NCI-H82 (cell line): ENCODE measurements around the gene CNTNAP5.

ENCODE experiments used
- DNase-seq: peaks from one replicate; lab custom pipeline; 2025; lab: John Stamatoyannopoulos, UW

The CNTNAP5 gene

DNA sequence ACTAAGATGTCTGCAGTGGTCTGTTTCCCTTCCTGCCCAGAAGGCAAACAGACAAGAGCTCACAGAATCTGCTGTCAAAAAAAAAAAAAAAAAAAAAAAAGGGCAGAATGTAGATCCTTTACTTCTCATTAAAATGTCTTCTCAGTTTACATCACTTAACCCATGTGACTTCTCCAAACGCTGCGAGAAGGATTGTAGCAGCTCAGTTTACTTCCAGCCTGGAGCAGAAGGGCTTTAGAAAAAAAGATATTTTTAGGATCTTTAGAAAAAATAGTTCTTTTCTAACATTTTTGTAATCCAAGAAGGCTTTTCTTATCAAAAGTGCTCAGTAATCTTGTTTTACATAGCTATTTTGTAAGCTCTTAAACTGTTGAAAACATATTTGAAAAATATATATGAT, 425.4 kb downstream of the CNTNAP5 start:
- DNase-seq, result no peak

DNA sequence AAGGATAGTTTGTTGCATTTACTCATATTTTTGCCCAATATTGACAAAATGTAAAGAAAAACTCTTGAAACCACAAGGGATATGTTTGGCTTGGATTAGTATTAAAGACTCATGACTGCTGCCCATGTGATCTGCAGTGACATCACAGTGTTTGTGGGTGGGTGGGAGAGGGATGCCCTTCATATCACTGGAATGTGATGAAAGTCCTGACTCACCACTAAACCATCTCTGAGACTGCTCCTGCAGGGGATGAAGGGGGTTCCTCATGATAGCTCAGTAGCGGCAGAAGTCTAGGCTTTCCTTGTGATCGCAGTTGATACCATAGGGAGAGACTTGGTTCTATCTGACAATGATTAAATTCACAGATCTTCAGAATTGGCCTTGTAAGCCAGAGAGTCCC, 451.2 kb downstream of the CNTNAP5 start:
- DNase-seq, result no peak

DNA sequence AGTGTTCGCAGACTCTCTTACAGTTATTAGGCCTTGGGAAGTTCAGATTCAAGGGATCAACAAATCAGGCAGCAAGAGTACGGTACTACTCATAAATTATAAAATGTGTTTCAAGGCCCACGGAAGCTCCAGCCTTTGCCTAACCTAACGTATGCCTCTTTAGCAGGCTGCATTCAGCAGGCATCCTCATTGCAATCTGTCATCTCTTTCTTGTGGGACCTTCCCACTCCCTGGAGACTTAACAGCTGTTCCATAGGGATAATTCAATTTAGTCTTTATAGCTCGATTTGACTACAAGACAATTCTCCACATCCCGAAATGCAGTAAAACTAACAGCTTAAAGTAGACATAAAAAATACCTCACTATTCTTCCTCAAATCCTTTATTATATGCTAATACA, 453.7 kb downstream of the CNTNAP5 start:
- DNase-seq, result peak; percentile 88

GRCh38 chr2:124480958-124481357, 455.9 kb downstream of the CNTNAP5 start:
- DNase-seq, result peak; percentile 87

DNA sequence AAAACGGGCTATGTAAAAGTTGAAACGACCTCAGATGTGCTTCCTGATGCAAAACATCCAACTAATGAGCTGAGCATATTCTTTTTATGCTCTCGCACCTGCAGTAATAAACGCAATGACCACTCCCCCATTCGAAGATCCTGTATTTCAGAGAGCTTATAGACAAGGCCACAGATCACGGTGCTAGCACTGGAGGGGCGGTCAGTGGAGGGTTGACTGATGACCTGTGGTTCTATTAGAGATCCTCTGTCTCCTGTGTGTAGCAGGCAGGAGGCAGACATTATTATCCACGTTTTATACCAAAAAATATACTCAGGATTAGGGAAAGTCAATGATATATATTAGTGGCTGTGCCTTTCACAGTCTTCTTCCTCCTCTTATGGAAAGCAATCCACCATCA, 457.0 kb downstream of the CNTNAP5 start:
- DNase-seq, result no peak

- no peak for DNase-seq
Observed at GRCh38 chr2:124482551-124482950, 457.5 kb downstream of the CNTNAP5 start.

DNA sequence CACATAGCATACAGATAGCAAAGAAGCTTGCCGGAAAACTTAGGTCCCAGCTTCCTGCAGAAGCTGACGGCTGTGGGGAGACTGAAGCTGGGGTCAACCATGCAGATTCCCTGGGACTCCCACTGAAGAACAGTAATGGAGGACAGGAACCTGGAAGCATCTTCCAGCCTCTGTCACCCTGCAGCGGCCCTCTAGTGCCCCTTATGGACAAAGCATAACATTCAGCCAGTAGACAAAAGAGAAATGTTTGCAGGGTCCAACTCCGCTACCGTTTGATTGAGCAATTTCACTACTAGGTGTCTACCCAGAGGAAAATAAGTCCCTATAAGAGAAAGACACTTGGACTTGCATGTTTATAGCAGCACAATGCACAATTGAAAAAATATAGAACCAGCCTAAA, 460.6 kb downstream of the CNTNAP5 start:
- DNase-seq, result no peak

DNA sequence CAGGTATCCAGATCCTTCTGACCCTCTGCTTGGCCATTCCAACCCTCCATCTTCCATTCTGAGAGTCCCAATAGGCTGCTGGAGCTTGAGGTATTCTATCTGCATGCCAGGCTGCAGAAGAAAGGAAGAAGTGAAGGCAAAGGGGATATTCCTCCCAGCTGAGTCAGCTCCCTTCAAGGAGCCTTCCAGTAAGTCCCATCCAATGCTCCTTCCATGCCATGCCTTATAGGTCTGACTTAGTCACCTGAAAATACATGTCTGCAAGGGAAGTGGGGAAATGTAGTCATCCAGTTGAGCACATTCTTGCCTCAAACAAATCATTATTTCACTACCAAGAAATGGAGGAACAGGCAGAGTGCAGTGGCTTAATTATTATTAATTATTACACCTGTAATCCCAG, 464.6 kb downstream of the CNTNAP5 start:
- DNase-seq, result no peak

DNA sequence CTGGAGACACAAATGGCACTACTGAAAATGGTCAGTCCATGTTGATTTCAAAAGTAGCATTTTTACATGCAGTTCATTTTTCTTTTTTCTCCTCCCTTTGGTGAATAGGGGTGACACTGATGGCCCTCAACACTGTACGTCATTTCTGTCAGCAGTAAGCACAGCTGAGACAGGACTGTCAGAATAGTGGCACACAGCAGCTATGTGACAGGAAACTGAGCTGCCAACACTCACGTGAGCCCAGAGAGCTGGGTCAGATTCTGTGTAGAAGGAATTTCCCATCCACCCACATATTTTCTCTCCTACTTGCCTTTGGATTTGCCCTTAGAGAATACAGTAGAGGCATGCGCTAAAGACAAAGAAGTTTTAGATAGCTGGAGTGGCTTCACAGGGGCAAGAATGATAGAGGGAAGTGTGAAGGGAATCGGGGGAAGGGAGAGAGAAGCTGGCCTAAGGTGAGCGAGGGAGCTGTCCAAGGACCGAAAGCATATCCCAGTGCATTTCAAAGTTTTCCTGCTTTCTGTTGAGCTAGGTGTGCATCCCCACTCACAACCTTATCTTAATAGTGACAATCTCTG, 476.6 kb downstream of the CNTNAP5 start:
- no peak for DNase-seq

GRCh38 chr2:124514236-124514635, 489.1 kb downstream of the CNTNAP5 start:
- no peak for DNase-seq

DNA sequence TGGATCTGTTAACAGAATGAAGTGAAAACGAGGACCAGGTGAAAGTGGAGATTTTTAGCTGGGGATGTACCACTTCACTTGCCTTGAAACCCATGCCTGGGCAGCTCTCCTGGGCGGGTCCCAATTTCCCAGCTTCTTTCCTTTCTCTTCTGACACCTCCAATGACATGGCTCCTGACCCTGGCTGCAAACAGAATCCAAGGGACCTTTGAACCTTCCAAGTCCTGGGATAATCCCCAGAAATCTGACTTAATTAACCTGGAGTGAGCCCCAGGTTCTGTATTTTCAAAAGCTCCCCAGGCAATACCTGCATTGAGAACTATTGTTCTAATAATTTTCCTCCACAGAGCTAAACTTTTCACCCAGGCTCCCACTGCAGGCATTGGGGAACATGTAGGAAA, 495.9 kb downstream of the CNTNAP5 start:
- DNase-seq, result no peak

DNA sequence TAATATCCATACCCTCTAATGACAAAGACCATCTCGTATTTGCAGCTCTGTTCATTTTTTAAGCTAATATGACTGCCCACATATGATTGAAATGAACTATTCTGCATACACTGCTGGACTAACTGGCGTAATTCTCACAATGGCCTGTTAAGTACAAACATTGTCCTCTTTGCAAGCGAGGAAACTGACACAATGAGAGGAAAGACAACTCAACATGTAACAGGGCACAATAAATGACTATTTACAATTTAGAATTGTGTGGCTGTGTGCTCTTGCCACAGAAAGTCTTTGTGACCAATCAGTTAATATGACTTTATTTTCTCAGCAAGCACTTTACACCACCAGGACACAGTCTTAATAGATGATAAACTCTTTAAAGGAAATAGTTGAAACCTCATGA, 498.0 kb downstream of the CNTNAP5 start:
- DNase-seq, result no peak

- no peak for DNase-seq
Observed at GRCh38 chr2:124524155-124524915, 499.2 kb downstream of the CNTNAP5 start.

GRCh38 chr2:124526221-124526620, 501.1 kb downstream of the CNTNAP5 start:
- no peak for DNase-seq

DNA sequence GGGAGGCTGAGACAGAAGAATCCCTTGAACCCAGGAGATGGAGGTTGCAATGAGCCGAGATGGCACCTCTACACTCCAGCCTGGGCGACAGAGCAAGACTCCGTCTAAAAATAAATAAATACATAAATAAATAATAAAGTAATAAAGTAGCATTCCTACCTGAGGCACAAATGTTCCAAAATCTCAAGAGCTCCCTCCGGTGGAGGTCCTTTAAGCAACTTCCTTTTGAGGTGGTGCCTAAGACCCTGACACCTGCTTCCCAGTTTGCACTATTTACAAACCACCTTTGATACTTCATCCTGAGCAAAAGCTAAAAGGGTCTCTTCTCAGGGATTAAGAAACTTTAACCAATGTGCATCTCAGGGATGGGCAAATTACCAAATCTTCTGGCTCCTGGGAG, 505.1 kb downstream of the CNTNAP5 start:
- DNase-seq, result peak; percentile 20

GRCh38 chr2:124533226-124533954, 508.3 kb downstream of the CNTNAP5 start:
- no peak for DNase-seq

DNA sequence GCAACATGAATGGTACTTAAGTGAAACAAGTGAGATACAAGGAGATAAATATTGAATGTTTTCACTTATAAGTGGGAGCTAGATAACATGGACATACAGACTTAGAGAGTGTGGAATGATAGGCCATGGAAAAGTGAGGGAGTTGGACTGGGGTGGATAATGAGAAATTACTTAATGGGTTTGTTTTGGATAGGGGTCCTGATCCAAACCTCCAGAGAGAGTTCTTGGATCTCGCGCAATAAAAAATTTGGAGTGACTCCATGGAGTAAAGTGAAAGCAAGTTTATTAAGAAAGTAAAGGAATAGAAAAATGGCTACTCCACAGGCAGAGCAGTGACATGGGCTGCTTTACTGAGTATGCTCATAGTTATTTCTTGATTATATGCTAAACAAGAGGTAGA, 508.9 kb downstream of the CNTNAP5 start:
- no peak for DNase-seq

DNA sequence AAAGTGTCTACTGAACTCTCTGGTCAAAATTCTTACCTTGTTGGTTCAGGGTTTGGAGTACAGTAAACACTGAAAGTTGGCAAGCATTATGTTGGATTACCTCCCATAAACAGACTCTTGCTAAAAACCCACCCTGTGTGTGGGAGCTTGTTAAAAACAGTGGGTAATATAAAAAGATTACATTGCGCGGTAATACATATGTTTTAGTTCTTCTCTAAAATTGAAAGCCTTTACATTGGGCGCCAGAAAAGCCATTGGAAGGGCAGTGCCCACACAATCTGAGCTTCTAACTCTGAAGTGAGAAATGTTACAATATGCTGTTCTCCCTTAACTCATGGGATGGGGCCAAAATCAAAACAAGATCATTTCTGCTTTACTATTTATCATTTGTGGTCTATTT, 510.7 kb downstream of the CNTNAP5 start:
- DNase-seq, result no peak

DNA sequence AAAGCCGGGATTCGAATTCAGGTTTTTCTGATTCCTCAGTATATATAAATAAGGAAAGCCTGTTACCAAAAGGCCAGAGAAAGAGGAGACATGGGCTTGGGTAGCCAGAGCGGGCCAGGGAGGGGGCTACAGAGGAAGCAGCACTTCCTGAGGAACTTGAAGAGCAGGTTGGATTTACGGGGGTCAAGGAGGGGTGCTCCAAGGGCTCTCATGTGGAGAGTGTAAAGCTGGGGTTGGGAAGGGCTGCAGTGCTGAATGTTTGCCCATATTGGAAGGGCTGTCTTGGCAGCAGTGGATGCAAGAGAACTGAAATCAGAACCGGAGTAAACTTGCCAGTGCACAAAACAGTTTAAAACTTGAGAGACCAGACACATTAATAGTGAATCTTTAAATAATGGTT, 511.5 kb downstream of the CNTNAP5 start:
- DNase-seq, result no peak

- no peak for DNase-seq
Observed at GRCh38 chr2:124538549-124538948, 513.5 kb downstream of the CNTNAP5 start.

GRCh38 chr2:124540805-124541204, 515.7 kb downstream of the CNTNAP5 start:
- DNase-seq, result no peak

DNA sequence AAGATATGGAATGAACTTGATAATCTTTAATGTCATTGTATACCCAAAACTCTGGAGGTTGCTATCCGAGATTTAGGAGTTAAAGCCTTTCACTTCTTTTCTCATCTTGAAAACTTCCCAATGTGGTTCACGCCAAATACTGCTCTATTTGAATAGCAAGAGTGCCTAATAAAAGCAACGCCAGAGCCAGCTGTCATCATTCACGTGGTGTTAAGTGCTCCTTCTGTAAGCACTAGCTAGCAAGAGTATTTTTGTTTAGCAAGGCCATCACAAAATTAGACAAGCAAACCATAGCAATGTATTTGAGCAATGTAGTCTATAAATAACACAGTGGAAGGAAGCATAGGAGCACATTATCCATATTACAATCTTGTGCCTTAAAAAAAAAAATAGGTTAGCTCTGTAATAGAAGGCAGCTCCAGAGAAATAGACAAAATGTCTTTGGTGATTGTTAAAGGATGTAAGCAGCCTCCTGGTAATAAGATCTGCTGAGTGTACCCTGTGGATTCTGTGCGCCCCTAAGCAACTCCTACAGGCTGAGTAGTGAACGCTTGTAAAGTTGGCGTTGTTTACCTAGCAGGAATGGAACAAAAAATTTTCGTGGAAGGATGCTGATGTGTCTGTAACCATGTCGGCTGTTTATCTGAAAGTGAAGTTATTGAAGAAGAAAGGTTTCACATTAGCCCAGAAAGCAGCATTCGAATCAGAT, 518.0 kb downstream of the CNTNAP5 start:
- DNase-seq, result no peak

GRCh38 chr2:124547700-124548099, 522.6 kb downstream of the CNTNAP5 start:
- no peak for DNase-seq
